NB4 (cell line): ENCODE results near the gene PGAP1.

Experiments used
- DNase-seq: peaks from one replicate; pipeline ENCODE4 v3.0.0; 2010; ENCODE audit warnings: low read depth
- H3K4me3 ChIP-seq: one replicate; pipeline ENCODE4 v1.5.1; 2011; ENCODE audit warnings: mild to moderate bottlenecking, low read depth, low read length, moderate library complexity
- CTCF ChIP-seq: IDR thresholded peaks from one replicate; pipeline ENCODE4 v1.5.1; 2012; ENCODE audit warnings: low read depth, low read length
- MAX ChIP-seq: IDR thresholded peaks from 2 replicates; pipeline ENCODE4 v1.6.1; 2011; ENCODE audit warnings: low read depth, low read length
- MYC ChIP-seq: IDR thresholded peaks from 2 replicates; pipeline ENCODE4 v1.6.1; 2011; ENCODE audit warnings: low read depth, low read length
- POLR2A ChIP-seq: IDR thresholded peaks from 2 replicates; pipeline ENCODE4 v1.6.1; 2011; ENCODE audit warnings: mild to moderate bottlenecking; ENCODE audit not compliant: insufficient read length; ENCODE audit errors: extremely low read depth

The PGAP1 gene

GRCh38 chr2:196792865-196793264 is 133.6 kb downstream of the PGAP1 start:
- DNase-seq = no peak
- no peak overlapping the region for H3K4me3 ChIP-seq
- no peak for TF ChIP-seq MAX
- no peak for TF ChIP-seq POLR2A
- TF ChIP-seq MYC = no peak
- no peak for TF ChIP-seq CTCF

- DNase-seq = peak; percentile 16
- TF ChIP-seq CTCF = no peak
- no peak for TF ChIP-seq MYC
- no peak for TF ChIP-seq MAX
- TF ChIP-seq POLR2A = no peak
- H3K4me3 ChIP-seq = no peak overlapping the region
These were observed 142.9 kb downstream of the PGAP1 start for GRCh38 chr2:196783431-196784094.
